Type B pancreatic cell (in vitro differentiated cells): ENCODE data around the gene PACSIN3. TPM values are rescaled to one million over a fixed set of nuclear protein-coding genes. Genes with fewer than 3 reads are reported as not detected.

Experiments
- DNase-seq: peaks from one replicate; pipeline ENCODE4 v3.0.0; 2021; ENCODE audit warnings: mixed read lengths; ENCODE audit not compliant: unreplicated experiment; ENCODE audit errors: extremely low spot score
- H3K27ac Mint-ChIP-seq: 2 replicates; pipeline ENCODE4 v1.8.0; 2021; ENCODE audit warnings: mild to moderate bottlenecking, mixed read lengths
- H3K27me3 Mint-ChIP-seq: 2 replicates; pipeline ENCODE4 v1.8.0; 2021; ENCODE audit warnings: mixed read lengths
- H3K36me3 Mint-ChIP-seq: 2 replicates; pipeline ENCODE4 v1.8.0; 2021; ENCODE audit warnings: mixed read lengths
- H3K4me1 Mint-ChIP-seq: one replicate; pipeline ENCODE4 v1.8.0; 2021; ENCODE audit warnings: mixed read lengths; ENCODE audit not compliant: unreplicated experiment
- H3K4me3 Mint-ChIP-seq: 2 replicates; pipeline ENCODE4 v1.8.0; 2021; ENCODE audit warnings: mild to moderate bottlenecking, mixed read lengths
- H3K9me3 Mint-ChIP-seq: 2 replicates; pipeline ENCODE4 v1.8.0; 2021; ENCODE audit warnings: mixed read lengths
- total RNA-seq: library from RNA; stranded (reverse); gene quantifications from 2 replicates; pipeline ENCODE4 v1.2.1, GENCODE V29; 2021; ENCODE audit warnings: low replicate concordance
- TF ChIP-seq, protein P1 (sequence below): fragments of 200-600 bp; sonication (generic); conservative IDR thresholded peaks from 2 replicates; pipeline ENCODE4 v1.5.0; 2021; ENCODE audit warnings: antibody characterized with exemption, mild to moderate bottlenecking

PACSIN3 gene
- total RNA-seq, 1 donor from 2014 or later, result 52.5 TPM

DNA sequence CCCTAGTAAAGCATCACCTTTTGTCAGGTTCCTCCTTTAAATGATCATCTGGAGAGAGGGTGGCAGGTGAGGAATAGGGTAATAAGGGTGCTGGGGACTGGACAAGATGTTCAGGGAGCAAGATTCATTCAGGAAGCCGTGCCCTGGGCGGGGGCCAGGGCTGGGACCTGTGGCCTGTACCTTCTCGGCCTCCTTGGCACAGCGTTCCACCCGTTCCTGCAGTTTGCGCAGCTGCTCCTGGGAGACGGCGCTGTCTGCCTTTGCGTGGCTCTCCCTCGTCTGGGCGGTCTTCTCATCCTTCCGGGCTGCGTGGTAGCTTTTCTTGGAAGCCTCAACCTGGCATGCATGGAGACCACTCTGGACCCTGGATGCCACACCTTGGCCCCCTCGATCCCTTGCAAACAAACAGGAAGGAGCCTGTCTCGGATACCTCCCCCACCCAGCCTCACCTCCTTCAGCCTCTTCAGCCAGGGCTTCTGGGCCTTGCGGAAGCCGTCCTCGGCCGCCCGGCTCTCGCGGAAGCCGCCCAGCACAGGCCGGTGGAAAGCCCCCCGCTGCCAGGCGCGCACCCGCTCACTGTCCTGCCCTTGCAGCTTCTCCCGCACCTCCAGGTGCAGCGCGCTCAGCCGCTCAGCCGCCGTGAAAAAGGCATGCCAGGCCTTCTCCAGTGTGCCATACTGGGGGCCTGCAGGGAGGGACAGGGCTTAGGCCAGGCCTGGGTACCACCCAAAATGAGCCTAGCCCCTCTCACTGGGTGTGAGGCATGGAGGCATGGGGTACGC lies 6.0 kb downstream of the PACSIN3 start:
- no peaks in the 10 kb centered on the region for H3K9me3 Mint-ChIP-seq
- no peak for DNase-seq
- H3K4me3 Mint-ChIP-seq, result no peak overlapping the region
- TF ChIP-seq, protein P1, sequence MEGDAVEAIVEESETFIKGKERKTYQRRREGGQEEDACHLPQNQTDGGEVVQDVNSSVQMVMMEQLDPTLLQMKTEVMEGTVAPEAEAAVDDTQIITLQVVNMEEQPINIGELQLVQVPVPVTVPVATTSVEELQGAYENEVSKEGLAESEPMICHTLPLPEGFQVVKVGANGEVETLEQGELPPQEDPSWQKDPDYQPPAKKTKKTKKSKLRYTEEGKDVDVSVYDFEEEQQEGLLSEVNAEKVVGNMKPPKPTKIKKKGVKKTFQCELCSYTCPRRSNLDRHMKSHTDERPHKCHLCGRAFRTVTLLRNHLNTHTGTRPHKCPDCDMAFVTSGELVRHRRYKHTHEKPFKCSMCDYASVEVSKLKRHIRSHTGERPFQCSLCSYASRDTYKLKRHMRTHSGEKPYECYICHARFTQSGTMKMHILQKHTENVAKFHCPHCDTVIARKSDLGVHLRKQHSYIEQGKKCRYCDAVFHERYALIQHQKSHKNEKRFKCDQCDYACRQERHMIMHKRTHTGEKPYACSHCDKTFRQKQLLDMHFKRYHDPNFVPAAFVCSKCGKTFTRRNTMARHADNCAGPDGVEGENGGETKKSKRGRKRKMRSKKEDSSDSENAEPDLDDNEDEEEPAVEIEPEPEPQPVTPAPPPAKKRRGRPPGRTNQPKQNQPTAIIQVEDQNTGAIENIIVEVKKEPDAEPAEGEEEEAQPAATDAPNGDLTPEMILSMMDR, result no peak
- H3K36me3 Mint-ChIP-seq, result peaks cover 11% of the 10 kb centered on the region
- no peaks in the 10 kb centered on the region for H3K27me3 Mint-ChIP-seq
- H3K27ac Mint-ChIP-seq, result peak overlapping the region; percentile 67
- peaks cover 26% of the 10 kb centered on the region for H3K4me1 Mint-ChIP-seq

- H3K27ac Mint-ChIP-seq, result peak overlapping the region; percentile 67
- H3K27me3 Mint-ChIP-seq, result no peaks in the 10 kb centered on the region
- no peak for DNase-seq
- H3K4me3 Mint-ChIP-seq, result peak overlapping the region; percentile 45
- H3K36me3 Mint-ChIP-seq, result peaks cover 11% of the 10 kb centered on the region
- peaks cover 22% of the 10 kb centered on the region for H3K4me1 Mint-ChIP-seq
- no peaks in the 10 kb centered on the region for H3K9me3 Mint-ChIP-seq
- TF ChIP-seq, protein P1, result peak; percentile 77
These were observed 6.6 kb downstream of the PACSIN3 start for GRCh38 chr11:47179655-47179991.

DNA sequence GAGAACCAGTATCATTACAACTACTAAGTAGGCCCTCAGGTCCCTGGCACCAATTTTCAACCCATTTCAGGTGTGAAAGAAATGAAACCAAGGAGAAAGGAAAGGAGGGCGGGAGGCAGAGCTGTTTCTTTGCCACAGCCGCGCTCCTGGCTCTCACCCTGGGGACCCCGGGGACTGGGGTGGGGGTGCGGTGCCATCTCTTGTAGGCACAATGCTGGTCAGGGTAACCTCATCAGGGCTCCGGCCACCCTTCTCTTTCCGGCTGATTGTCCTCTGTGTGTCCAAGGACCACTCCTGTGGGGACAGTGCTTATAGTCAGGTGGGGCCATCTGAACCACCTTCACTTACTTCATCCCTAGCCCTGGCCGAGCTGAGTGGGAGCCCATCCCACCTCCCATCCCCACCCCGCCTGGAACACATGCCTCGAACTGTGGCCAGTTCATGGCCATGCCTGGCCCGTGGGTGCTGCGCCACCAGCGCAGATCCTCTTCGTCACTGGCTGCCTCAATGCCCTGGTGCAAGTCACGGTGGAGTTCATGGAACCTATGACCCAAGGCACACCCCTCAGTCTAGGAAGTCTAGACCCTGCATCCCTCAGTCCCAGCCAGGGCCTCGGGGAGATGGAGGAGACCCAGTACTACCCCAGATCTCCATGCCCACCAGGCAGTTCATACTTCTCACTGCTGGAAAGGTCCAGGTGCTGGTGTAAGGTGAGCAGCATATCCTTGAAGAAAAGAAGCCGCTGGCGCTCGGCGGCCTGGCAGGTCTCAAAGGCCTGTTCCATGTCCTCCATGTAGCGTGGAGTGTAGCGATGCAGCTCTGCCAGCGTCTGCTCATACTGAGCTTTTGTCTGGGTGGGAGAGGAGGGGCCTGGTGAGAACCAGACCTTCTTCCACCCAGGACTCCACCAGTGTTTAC lies 7.2 kb downstream of the PACSIN3 start:
- H3K27me3 Mint-ChIP-seq, result no peaks in the 10 kb centered on the region
- peaks cover 11% of the 10 kb centered on the region for H3K36me3 Mint-ChIP-seq
- no peaks in the 10 kb centered on the region for H3K9me3 Mint-ChIP-seq
- H3K4me1 Mint-ChIP-seq, result peaks cover 18% of the 10 kb centered on the region
- TF ChIP-seq, protein P1, result no peak
- H3K27ac Mint-ChIP-seq, result peak overlapping the region; percentile 67
- DNase-seq, result no peak
- peak overlapping the region; percentile 45 for H3K4me3 Mint-ChIP-seq

GRCh38 chr11:47178316-47178715 lies 7.9 kb downstream of the PACSIN3 start:
- Mint-ChIP-seq H3K36me3 (peaks cover 11% of the 10 kb centered on the region), H3K27ac (no peak overlapping the region), H3K9me3 (no peaks in the 10 kb centered on the region), H3K4me3 (no peak overlapping the region), H3K4me1 (peaks cover 18% of the 10 kb centered on the region), H3K27me3 (no peaks in the 10 kb centered on the region)
- no peak for DNase-seq
- TF ChIP-seq, protein P1, result no peak

DNA sequence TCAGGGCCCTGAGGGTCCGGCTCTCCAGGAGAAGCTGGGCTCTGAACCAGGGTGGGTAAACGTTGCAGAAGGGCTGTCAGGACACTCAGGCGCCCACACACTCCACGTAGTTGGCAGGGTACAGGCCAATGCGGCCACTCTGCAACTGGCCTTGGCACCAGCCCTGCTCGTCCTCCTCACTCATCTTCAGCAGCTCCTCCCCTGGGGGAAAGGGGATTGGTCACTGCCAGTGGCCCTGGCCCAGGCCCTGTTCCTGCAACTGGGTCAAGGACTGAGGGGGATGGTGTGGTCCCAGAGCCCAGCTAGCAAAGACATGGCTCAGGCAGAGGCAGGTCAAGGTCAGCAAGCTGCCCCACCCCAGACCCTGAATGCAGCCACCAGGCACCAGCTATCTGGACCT lies 8.4 kb downstream of the PACSIN3 start:
- H3K4me3 Mint-ChIP-seq, result peak overlapping the region; percentile 99
- H3K27me3 Mint-ChIP-seq, result no peaks in the 10 kb centered on the region
- H3K4me1 Mint-ChIP-seq, result peaks cover 18% of the 10 kb centered on the region
- TF ChIP-seq, protein P1, result no peak
- no peak for DNase-seq
- H3K9me3 Mint-ChIP-seq, result no peaks in the 10 kb centered on the region
- peak overlapping the region; percentile 100 for H3K27ac Mint-ChIP-seq
- peaks cover 15% of the 10 kb centered on the region for H3K36me3 Mint-ChIP-seq
